Fibroblast of lung (primary cell): ENCODE data around the gene TFEC.

Experiments used
- CTCF ChIP-seq, 2 donors: IDR thresholded peaks in 1 of 2; conservative IDR thresholded peaks in 1 of 2; 1 replicate in 1 of 2; 2 replicates in 1 of 2; pipeline ENCODE4 v1.5.1; 2011 to 2012; ENCODE audit warnings: low read length in 2 of 2, control low read depth in 1 of 2, inconsistent platforms in 1 of 2, low read depth in 1 of 2, mild to moderate bottlenecking in 1 of 2
- EZH2 ChIP-seq: IDR thresholded peaks from 2 replicates; pipeline ENCODE4 v1.5.1; 2012; ENCODE audit warnings: low read length, control low read depth, mild to moderate bottlenecking; ENCODE audit errors: missing control alignments

- TF ChIP-seq EZH2 (no peak), CTCF (conservative IDR thresholded peaks at IDR 0.05 in 1 of 2, IDR thresholded peaks at IDR 0.05 in 1 of 2; ENCODE audit: low read depth in 1 of 2, low read length in 2 of 2) (no peak)
Observed at GRCh38 chr7:116071629-116072028, 41.1 kb upstream of the TFEC start.
